GM19438 (cell line): ENCODE results near the gene ODF4.

Experiments
- ATAC-seq: cut with Tn5 transposase; IDR thresholded peaks from one replicate; pipeline ENCODE4 v1.9.1; 2021; ENCODE audit warnings: low read depth; ENCODE audit not compliant: unreplicated experiment

The ODF4 gene, protein sequence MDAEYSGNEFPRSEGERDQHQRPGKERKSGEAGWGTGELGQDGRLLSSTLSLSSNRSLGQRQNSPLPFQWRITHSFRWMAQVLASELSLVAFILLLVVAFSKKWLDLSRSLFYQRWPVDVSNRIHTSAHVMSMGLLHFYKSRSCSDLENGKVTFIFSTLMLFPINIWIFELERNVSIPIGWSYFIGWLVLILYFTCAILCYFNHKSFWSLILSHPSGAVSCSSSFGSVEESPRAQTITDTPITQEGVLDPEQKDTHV

DNA sequence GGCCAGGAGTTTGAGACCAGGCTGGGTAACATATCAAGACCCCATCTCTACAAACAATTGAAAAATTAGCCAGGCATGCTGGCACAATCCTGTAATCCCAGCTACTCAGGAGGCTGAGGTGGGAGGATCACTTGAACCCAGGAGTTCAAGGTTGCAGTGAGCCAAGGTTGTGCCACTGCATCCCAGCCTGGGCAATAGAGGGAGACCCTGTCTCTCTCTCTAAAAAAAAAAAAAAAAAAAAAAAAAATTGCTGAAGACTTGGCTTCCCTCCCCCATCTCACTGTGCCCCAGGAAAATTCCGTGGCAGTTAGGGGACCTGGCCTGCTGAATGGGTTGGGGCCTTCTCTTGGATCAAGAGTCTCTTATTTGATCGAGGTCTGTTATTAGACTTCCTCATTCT lies at the start of gene ODF4:
Gene ODF4 (plus strand): TSS at position 301 of the 400 bp plus-strand sequence. CDS start 212 bp downstream, outside the sequence.
- ATAC-seq: no peak

- ATAC-seq: no peak
Observed at GRCh38 chr17:8290043-8290442, 49.6 kb upstream of the ODF4 start.

DNA sequence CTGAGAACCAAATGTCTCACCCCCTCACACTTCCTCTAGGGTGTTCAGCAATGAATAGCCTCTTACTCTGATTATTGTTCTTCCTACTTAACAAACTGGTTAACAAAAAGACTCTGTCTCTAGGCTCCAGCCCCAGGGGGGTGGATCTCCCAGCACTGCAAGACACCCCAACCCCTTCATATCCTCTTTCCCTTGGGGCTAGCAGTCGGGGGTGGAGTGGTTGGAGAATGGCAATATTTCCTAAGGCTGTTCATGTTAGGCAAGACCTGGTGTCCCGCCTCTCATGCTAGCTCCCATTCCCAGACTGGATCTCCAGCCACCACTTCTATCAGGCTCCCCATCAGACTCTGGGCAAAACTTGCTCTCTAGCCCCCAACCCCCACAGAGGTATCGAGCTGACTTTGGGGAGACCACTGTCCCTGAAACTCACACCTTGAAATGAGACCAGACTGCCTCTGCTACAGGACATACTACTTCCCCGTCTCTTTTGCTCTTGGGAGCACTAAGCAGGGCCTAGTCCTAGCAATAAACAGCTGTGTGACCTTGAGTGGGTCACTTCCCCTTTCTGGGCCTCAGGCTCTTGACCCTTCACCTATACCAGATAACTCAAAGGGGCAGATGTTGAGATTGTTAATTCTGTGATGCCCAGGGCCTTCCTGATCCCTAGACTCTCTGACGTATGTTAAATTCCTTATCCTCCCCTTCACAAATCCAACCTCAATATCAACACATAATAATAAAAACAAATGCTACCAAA lies 46.8 kb upstream of the ODF4 start:
- ATAC-seq: no peak

DNA sequence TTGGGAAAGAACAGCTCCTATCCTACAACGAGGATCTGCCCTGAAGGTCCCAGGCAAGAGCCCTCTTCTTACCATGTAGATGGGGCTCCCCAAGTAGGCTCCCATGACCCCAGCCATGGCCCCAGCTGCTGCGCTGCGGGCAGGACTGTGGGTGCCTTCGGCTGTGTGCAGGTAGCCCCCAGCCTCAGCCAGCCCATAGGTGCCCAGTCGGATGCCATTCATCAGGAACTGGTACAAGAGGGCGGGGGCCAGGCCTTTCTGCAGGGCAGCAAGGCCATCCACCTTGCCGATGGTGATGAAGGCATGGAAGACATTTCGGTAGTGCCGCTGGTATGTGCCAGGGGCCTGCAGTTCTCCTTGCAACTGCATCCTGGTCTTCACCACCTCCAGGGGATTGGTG lies 45.3 kb upstream of the ODF4 start:
- ATAC-seq: no peak

DNA sequence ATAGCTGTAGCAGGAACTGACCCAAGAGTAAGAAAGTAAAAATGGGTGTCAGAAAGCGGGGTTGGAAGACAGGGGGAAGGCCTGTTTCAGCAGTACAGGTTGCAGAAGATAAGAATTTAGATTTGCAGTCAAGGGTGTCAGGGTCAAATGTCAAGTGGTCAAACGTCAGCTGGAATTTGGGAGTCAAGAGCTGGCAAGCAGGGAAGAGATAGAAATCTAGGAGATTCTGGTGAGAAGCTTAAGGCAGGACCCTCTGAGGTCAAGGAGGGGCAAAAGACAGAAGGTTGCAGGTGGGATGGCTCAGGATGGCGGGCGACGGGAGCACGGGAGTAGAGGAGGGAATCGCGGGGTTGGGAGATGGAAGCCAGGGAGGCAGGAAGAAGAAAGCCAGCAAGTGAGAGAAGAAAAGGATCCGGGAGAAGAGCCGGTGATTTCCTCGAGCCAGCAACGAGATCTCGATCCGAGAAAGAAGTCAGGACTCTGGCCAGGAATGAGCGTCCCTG lies 44.8 kb upstream of the ODF4 start:
- no peak for ATAC-seq

GRCh38 chr17:8300226-8300625 lies 39.4 kb upstream of the ODF4 start:
- ATAC-seq: no peak

DNA sequence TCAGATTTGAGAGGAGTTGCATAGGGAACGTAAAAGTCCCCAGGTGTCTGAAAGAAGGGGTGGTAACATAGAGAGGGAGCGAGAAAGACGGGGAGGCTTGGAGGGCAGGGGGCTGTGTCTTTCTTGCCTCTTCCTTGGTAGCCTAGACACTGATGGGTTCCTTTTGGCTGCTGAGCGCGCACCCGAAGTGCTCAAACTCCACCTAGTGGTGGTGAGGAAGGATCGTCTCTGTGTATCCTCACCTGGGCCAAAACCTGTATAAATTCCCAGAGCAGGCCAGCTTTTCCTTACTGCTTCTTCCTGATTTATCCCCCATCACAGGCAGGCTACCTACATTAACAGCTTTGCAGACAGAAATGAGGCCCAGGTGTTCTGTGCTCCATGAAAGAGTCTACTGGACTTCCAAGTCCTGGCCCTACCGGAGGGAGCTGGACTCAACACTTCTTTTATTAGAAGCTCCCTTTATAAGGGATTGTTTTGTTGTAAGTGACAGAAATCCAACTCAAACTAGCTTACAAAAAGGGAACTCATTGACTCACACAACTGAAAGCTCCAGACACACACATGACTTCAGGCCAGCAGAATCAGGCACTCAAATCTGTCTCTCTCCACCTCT lies 38.9 kb upstream of the ODF4 start:
- ATAC-seq: no peak

DNA sequence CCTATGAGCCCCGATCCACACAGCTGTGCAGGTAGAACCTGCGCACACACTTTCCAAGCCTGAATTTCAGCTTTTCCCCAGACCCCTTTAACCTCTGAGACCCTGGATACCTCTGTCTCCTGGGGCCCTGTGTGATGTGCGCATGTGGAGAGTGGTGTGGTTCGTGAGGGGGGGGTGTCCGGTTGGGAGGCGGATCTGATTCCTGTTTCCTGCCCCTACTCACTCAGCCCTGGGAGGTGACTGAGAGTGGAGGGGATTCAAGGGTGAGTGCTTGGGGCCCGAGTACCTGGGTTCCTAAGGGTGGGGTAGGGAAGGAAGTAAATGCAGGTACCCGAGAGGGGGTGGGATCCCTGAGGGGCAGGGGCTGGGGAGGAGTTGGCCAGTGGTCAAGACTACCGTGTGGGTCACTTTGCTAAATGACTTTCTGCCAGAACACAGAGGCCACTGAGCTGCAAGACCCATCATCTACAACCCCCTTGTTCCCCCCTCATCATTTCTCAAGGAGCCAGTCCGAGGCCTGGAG lies 29.0 kb upstream of the ODF4 start:
- ATAC-seq: no peak

GRCh38 chr17:8311131-8311790 lies 28.4 kb upstream of the ODF4 start:
- ATAC-seq: no peak

DNA sequence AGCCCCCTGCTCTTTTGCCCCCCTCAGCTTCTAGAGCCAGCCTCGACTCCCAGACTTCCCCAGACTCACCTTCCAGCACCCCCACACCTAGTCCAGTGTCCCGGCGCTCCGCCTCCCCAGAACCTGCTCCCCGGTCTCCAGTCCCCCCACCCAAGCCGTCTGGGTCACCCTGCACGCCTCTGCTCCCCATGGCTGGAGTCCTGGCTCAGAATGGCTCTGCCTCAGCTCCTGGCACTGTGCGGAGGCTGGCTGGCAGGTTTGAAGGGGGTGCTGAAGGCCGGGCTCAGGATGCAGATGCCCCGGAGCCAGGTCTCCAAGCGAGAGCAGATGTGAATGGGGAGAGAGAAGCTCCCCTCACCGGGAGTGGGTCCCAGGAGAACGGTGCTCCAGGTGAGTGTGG lies 27.4 kb upstream of the ODF4 start:
- ATAC-seq: no peak

GRCh38 chr17:8312726-8313600 lies 26.7 kb upstream of the ODF4 start:
- ATAC-seq: no peak

GRCh38 chr17:8314797-8315763 lies 24.6 kb upstream of the ODF4 start:
- no peak for ATAC-seq

- no peak for ATAC-seq
Observed at GRCh38 chr17:8315764-8316217, 23.8 kb upstream of the ODF4 start.

- ATAC-seq: no peak
Observed at GRCh38 chr17:8318010-8318935, 21.4 kb upstream of the ODF4 start.

DNA sequence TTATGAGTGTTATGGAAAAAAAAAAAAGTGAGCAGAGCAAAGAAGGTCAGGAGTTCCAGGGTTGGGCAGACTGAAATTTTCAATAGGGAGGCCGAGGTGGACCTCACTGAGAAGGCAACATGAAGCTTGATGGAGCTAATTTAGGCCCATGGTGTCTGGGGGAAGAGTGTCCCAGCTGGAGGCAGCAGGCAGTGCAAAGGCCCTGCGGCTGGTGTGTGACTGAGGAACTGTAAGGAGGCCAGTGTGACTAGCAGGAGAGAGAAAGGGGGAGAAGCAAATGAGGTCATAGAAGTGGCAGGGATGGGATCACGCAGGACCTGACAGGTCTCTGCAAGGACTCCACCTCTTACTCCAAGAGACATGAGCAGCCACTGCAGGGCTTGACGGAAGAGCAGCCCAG lies 19.4 kb upstream of the ODF4 start:
- no peak for ATAC-seq

GRCh38 chr17:8320990-8321389 lies 18.6 kb upstream of the ODF4 start:
- no peak for ATAC-seq

DNA sequence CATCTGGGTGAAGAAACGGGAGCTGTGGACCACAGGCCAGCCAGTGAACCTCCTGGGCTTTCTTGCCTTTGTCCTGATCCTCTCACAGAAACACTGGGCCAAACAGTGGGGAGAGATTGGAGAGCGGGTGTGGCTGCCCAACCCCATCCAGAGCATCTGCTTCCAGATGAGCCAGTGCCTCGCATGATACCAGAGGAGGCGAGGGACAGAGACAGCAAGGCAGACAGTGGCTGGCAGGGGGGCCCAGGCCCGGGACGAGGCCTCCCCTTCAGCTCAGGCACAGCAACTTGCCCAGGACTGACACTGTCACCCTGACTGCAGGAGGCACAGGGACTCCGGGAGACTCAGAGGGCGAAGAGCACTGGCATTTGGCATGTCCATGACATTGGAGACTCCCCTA lies 17.6 kb upstream of the ODF4 start:
- no peak for ATAC-seq

- ATAC-seq: no peak
Observed at GRCh38 chr17:8324132-8324531, 15.5 kb upstream of the ODF4 start.
